CD4-positive, alpha-beta T cell treated with Interleukin-4 for 1 hour (primary cell): ENCODE data around the gene PTPRS.

Source experiments
- DNase-seq, 2 donors: peaks; one replicate each; pipeline ENCODE4 v3.0.0-alpha.2; 2020 to 2022

Gene PTPRS

GRCh38 chr19:5305163-5305562 lies 35.4 kb downstream of the PTPRS start:
- no peak for DNase-seq

DNA sequence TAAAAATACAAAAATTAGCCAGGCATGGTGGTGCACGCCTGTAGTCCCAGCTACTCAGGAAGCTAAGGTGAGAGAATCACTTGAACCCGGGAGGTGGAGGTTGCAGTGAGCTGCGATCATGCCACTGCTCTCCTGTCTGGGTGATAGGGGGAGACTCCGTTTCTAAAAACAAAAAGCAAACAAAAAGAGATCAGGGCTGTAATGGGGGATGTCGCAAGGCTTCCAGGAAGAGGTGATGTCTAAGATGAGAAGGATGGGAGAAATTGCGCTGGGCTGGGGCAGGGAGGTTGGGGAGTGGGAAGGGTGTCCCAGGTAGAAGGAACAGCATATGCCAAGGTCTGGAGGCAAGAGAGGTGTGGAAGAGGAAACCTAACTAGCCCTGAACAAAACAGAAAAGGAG lies 36.1 kb downstream of the PTPRS start:
- no peak for DNase-seq

GRCh38 chr19:5303208-5303607 lies 37.4 kb downstream of the PTPRS start:
- DNase-seq = no peak

GRCh38 chr19:5302396-5302795 lies 38.2 kb downstream of the PTPRS start:
- DNase-seq = no peak

DNA sequence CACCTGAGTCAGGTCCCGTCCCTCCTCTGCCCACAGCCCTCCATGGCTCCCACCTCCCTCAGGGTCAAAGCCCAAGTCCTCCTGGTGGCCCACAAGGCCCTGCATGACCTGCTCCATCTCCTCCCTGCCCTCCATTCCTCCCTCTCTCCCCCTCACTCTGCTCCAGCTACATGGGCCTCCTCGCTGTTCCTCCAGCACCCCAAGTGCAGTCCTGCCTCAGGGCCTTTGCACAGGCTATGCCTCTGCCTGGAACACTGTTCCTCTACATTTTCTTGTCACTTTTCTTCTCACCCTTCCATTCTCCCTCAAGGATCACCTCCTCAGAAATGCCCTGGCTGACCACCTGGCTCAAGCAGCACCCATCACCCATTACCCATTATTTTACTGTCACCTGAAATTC lies 41.5 kb downstream of the PTPRS start:
- DNase-seq = no peak

DNA sequence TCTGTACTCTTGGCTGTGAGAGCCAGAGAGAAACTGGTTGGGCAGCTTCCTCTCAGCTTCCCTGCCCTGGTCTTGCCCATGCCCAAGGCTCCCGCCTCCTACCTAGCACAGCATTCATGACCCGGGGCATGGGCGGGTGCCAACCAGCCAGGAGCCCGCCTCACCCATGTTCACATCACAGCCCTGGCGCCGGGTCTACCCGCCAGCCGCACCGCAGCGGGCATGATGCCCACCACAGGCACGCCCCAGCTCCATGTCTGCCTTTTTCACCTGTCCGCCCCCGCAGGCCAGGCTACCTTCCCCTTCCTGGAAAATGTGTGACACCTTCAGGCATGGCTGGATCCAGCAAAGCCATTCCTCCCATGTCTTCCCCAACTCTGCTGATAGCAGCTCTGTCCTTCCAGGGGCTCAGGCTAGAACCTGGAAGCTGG lies 42.1 kb downstream of the PTPRS start:
- no peak for DNase-seq

DNA sequence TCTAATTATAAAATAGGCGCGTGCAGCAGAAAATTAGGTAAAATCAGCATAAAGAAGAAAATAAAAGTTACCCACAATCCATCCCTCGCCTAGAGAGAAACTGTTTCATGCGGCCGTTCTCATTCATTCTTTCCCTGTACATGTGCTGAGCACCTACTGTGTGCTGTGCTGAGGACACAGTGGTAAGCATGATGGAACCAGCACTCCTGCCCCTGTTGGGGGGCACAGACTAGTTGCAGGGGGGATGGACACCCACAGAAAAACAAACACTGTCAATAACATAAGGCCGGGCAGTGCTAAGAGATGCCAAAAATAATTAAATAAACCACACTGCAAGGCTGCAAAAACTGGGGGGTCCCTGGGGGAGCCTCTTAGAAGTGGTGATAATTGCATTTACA lies 43.3 kb downstream of the PTPRS start:
- no peak for DNase-seq

GRCh38 chr19:5296457-5297271 lies 43.9 kb downstream of the PTPRS start:
- DNase-seq = no peak

- no peak for DNase-seq
Measured at GRCh38 chr19:5296021-5296420, 44.6 kb downstream of the PTPRS start.

GRCh38 chr19:5294403-5295160 lies 46.0 kb downstream of the PTPRS start:
- no peak for DNase-seq

GRCh38 chr19:5293612-5294378 lies 46.8 kb downstream of the PTPRS start:
- DNase-seq = no peak

DNA sequence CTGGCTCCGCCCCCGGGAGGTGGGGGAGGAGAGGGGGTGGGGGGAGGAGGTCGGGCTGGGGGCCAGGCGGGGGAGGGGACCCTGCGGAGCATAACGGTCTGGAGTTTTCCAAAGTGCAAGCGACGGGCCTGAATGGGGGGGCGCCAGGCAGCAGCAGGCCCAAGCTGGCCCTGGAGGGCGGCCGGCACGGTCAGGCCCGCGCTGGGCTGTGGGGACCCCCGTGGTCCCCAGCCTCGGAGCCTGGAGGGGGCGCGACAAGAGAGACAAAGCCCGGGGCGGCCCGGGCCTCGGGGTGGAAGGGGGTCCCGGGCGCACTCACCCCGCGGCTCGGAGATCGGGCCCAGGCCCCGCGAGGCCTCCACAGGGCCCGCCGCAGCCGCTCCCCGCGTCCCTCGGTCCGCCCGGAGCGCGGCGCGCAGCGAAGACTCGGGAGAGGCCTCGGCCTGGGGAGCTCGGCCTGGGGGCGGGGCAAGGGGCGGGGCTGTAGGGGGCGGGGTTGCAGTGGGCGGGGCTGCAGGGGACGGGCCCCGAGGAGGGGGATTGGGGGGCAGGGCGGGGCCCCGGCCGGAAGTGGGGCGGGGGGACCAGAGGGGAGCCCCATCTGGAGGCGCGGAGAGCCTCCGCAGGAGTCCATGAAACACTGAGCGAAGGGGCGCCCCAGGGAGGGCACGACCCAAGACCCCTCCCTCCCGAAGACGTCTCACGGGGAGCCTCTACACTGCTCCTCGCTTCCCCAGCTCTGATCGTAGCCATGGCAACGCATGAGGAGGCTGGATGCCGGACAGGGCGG lies 47.6 kb downstream of the PTPRS start:
- DNase-seq = peak; percentile 34 to 43

DNA sequence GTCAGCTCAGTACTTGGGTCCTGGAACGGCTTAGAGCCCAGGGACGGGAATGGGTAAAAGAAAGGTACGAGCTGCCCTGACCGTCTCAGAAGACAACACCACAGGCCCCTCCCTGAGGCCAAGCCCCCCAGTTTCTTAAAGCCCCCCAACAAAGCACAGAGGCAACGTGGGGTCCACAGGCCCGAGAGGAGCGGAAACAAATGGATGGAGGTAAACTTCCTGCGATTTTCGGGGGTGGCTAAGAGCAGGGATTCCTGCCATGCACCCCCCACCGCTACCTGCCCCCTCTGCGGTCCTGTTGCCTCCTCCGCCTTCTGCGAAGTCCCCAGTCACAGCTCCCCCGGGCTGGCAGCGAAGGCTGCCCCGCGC lies 48.2 kb downstream of the PTPRS start:
- peak in 1 of 2 donors; percentile 13 for DNase-seq

DNA sequence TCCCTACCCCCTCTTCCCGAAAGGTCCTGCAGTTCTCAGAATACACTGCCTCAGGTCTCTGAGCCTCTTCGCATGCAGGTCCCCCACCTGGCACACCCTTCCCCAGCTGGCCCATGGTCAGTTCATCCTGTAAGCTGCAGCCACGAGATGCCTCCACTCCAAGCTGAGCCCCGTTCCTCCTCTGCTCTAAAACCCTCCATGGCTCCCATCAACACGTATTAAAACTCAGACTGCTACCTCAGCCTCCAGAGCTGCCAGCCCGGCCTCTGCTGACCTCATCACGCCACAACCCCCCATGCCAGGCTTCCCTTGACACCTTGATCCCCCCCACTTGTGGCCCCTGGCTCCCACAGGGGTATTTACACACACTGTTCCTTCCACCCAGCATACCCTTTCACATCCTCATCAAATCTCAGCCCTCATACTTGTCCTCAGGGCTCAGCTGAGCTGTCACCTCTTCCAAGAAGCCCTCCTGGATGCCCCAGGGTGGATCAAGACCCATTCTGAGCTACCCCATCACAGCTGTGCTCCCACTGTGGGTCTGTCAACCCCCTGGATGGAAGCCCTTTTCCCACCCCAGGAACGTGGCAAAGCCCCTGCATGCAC lies 48.9 kb downstream of the PTPRS start:
- DNase-seq = no peak
